ENCODE results near the gene TBC1D2B.

Gene TBC1D2B

DNA sequence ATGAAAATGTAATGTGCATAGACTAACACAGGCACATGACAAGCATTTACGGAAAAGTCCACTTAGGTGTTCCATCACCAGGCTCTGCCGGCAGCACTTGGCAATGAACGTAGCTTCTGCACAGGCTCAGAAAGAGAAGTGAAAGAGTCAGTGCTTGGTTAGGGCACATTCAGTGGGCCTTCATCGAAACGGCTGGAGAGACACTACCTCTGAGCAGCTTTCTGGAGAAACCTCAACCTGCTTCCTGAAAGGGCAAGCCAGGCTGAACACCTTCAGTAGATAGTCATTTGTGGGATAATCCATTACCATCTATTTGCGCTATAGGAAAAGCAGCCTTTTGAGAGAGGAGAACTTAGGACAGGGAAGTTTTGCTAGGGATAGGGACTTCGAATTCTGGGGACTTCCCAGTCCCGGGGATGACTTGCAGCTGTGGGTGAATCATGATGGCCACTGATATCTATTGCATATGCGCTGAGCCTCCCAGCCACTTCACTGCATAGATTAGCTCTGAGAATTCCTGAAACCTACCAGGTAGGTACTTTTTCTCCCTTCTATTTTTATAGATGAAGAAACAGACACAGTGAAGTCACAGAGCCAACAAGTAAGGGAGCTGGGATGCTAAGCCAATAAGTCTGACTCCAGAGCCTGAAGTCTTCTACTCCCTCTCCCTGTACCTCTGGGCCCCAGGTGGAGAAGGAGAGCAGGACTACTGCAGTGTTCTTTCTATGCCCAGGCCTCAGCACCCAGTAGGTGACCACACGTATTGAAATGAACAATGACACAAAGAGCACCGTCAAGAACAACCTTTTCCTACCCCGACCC is 10.7 kb upstream of the TBC1D2B start:
- TF ChIP-seq, protein P1, sequence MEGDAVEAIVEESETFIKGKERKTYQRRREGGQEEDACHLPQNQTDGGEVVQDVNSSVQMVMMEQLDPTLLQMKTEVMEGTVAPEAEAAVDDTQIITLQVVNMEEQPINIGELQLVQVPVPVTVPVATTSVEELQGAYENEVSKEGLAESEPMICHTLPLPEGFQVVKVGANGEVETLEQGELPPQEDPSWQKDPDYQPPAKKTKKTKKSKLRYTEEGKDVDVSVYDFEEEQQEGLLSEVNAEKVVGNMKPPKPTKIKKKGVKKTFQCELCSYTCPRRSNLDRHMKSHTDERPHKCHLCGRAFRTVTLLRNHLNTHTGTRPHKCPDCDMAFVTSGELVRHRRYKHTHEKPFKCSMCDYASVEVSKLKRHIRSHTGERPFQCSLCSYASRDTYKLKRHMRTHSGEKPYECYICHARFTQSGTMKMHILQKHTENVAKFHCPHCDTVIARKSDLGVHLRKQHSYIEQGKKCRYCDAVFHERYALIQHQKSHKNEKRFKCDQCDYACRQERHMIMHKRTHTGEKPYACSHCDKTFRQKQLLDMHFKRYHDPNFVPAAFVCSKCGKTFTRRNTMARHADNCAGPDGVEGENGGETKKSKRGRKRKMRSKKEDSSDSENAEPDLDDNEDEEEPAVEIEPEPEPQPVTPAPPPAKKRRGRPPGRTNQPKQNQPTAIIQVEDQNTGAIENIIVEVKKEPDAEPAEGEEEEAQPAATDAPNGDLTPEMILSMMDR (IDR thresholded peaks at IDR 0.05; ENCODE audit: low read depth, low read length, missing control alignments), result no peak
- in situ Hi-C loops (cut with HindIII; ENCODE audit: low sequenced_read_pairs), result no loop called here
- DNase-seq (ENCODE audit: low read depth), result no peak

GRCh38 chr15:78085928-78086327 is 8.4 kb upstream of the TBC1D2B start:
- in situ Hi-C loops (cut with HindIII; ENCODE audit: low sequenced_read_pairs), result no loop called here
- no peak for DNase-seq (ENCODE audit: low read depth)
- TF ChIP-seq, protein P1 (IDR thresholded peaks at IDR 0.05; ENCODE audit: low read depth, low read length, missing control alignments), result no peak
- H3K4me3 ChIP-seq (ENCODE audit: low read depth, low read length), result no peak overlapping the region

More for the DNA sequence above, 10.7 kb upstream of the TBC1D2B start:
- no peak overlapping the region for H3K4me3 ChIP-seq (ENCODE audit: low read depth, low read length)

DNA sequence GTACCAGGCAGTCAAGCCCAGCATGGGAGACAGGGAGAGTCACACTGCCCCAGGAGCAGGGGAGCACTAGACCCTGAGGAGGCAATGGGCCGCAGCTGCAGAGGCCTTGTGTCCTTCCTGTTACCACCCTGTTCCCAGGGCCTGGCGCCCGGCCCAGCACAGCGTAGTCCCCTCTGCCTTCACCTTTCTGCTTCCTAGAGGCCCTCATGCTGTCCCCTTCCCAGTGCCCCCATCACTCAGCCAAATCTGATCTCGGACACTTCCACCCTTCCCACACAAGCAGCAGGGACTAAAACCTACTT is 6.9 kb upstream of the TBC1D2B start:
- no peak overlapping the region for H3K4me3 ChIP-seq (ENCODE audit: low read depth, low read length)

GRCh38 chr15:78083687-78084448 is 6.4 kb upstream of the TBC1D2B start:
- TF ChIP-seq, protein P1 (IDR thresholded peaks at IDR 0.05; ENCODE audit: low read depth, low read length, missing control alignments), result no peak
- H3K4me3 ChIP-seq (ENCODE audit: low read depth, low read length), result no peak overlapping the region
- no peak for DNase-seq (ENCODE audit: low read depth)
- in situ Hi-C loops (cut with HindIII; ENCODE audit: low sequenced_read_pairs), result no loop called here

More for the DNA sequence above, 6.9 kb upstream of the TBC1D2B start:
- DNase-seq (ENCODE audit: low read depth), result no peak
- in situ Hi-C loops (cut with HindIII; ENCODE audit: low sequenced_read_pairs), result no loop called here
- TF ChIP-seq, protein P1 (IDR thresholded peaks at IDR 0.05; ENCODE audit: low read depth, low read length, missing control alignments), result no peak

DNA sequence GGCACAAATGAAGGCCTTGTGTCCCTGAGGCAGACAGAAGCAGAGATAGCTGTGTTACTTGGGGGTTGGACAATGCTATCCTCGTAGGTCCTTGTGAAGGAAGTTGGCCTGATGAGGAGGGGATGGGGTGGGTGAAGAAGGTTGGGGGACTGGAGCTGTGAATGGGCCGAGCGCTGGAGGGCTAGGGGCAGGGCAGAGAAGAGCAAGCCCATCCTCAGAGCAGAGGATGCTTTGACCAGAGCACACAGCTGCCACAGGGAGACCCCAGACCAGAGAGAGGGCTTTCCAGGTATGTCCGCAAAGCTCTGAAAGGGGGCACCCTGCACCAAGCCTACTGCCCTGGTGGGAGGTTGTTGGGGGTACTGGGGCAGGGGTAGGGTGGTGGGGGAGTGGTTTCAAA is 5.7 kb upstream of the TBC1D2B start:
- TF ChIP-seq, protein P1 (IDR thresholded peaks at IDR 0.05; ENCODE audit: low read depth, low read length, missing control alignments), result no peak
- in situ Hi-C loops (cut with HindIII; ENCODE audit: low sequenced_read_pairs), result no loop called here
- DNase-seq (ENCODE audit: low read depth), result no peak
- no peak overlapping the region for H3K4me3 ChIP-seq (ENCODE audit: low read depth, low read length)

- in situ Hi-C loops (cut with HindIII; ENCODE audit: low sequenced_read_pairs), result no loop called here
- H3K4me3 ChIP-seq (ENCODE audit: low read depth, low read length), result no peak overlapping the region
- no peak for DNase-seq (ENCODE audit: low read depth)
- TF ChIP-seq, protein P1 (IDR thresholded peaks at IDR 0.05; ENCODE audit: low read depth, low read length, missing control alignments), result no peak
Observed at GRCh38 chr15:78082743-78083110, 5.2 kb upstream of the TBC1D2B start.
